Pulmonary artery endothelial cell (primary cell): ENCODE data around the gene CPLX3. TPM values are rescaled to one million over a fixed set of nuclear protein-coding genes. Genes with fewer than 3 reads are reported as not detected.
A peak's percentile ranks its signal among the peaks of the same experiment; 100 is the strongest.

Experiments used
- DNase-seq: peaks from one replicate; pipeline ENCODE4 v3.0.0-alpha.2; 2011; ENCODE audit warnings: low read depth, low spot score
- total RNA-seq: library from RNA; depleted of rRNA; stranded (reverse); fragments of >200 nt; gene quantifications from 2 replicates; pipeline ENCODE4 v1.2.3, GENCODE V29; 2014

Gene CPLX3
- total RNA-seq, 1 donor from 2014 or later, result not detected

- no peak for DNase-seq
These were observed 1.2 kb downstream of the CPLX3 start for GRCh38 chr15:74827614-74828013.

GRCh38 chr15:74828835-74829234 lies 2.4 kb downstream of the CPLX3 start:
- no peak for DNase-seq

- no peak for DNase-seq
These were observed 3.1 kb downstream of the CPLX3 start for GRCh38 chr15:74829486-74829885.

GRCh38 chr15:74829991-74830390 lies 3.6 kb downstream of the CPLX3 start:
- DNase-seq, result no peak

GRCh38 chr15:74830868-74831267 lies 4.4 kb downstream of the CPLX3 start:
- no peak for DNase-seq

- DNase-seq, result no peak
These were observed 5.5 kb downstream of the CPLX3 start for GRCh38 chr15:74831813-74832495.

GRCh38 chr15:74832826-74833225 lies 6.4 kb downstream of the CPLX3 start:
- no peak for DNase-seq

GRCh38 chr15:74833376-74834107 lies 7.1 kb downstream of the CPLX3 start:
- no peak for DNase-seq

GRCh38 chr15:74835312-74835823 lies 8.9 kb downstream of the CPLX3 start:
- DNase-seq, result no peak

- DNase-seq, result no peak
These were observed 10.4 kb downstream of the CPLX3 start for GRCh38 chr15:74836846-74837245.

GRCh38 chr15:74837482-74838136 lies 11.2 kb downstream of the CPLX3 start:
- DNase-seq, result no peak

- no peak for DNase-seq
These were observed 11.7 kb downstream of the CPLX3 start for GRCh38 chr15:74838137-74838516.

- DNase-seq, result no peak
These were observed 12.5 kb downstream of the CPLX3 start for GRCh38 chr15:74838746-74839525.

GRCh38 chr15:74839526-74840395 lies 13.3 kb downstream of the CPLX3 start:
- DNase-seq, result no peak

GRCh38 chr15:74840851-74841775 lies 14.7 kb downstream of the CPLX3 start:
- DNase-seq, result no peak

GRCh38 chr15:74841891-74842373 lies 15.5 kb downstream of the CPLX3 start:
- no peak for DNase-seq

- peak; percentile 39 for DNase-seq
These were observed 16.4 kb downstream of the CPLX3 start, which contains the start of gene ULK3 for GRCh38 chr15:74842581-74843444. ULK3 (minus strand) TSS chr15:74843156; CDS start chr15:74843105, 51 bp downstream.

- no peak for DNase-seq
These were observed 17.0 kb downstream of the CPLX3 start for GRCh38 chr15:74843445-74843828.
